HepG2 (cell line): ENCODE measurements around the gene GABRB3. TPM values are rescaled to one million over a fixed set of nuclear protein-coding genes. Genes with fewer than 3 reads are reported as not detected.

Experiments
- CENPX ChIP-seq: sonication (generic); formaldehyde crosslinking; IDR thresholded peaks from 2 replicates; pipeline ENCODE4 v1.9.0; 2021; ENCODE audit warnings: mild to moderate bottlenecking, missing genetic modification reagents, moderate library complexity
- GATAD1 ChIP-seq: IDR thresholded peaks from 2 replicates; pipeline ENCODE4 v1.6.1; 2016; ENCODE audit warnings: missing genetic modification reagents, missing compliant biosample characterization
- MAFF ChIP-seq: IDR thresholded peaks from 2 replicates; pipeline ENCODE4 v1.6.1; 2011; ENCODE audit warnings: low read depth, low read length, improper control_type of control experiment
- SATB2 ChIP-seq: sonication (generic); formaldehyde crosslinking; IDR thresholded peaks from 2 replicates; pipeline ENCODE4 v1.5.0; 2020; ENCODE audit warnings: missing genetic modification reagents
- TCF7 ChIP-seq: sonication (generic); IDR thresholded peaks from 2 replicates; pipeline ENCODE4 v1.6.1; 2016; ENCODE audit warnings: antibody characterized with exemption, low read depth
- WIZ ChIP-seq: sonication (generic); formaldehyde crosslinking; IDR thresholded peaks from 2 replicates; pipeline ENCODE4 v1.5.1; 2020; ENCODE audit warnings: mild to moderate bottlenecking, missing genetic modification reagents
- ZNF12 ChIP-seq: sonication (generic); formaldehyde crosslinking; IDR thresholded peaks from 2 replicates; pipeline ENCODE4 v1.5.0; 2020; ENCODE audit warnings: missing genetic modification reagents
- ZNF232 ChIP-seq: sonication (generic); formaldehyde crosslinking; IDR thresholded peaks from 2 replicates; pipeline ENCODE4 v1.4.0; 2020; ENCODE audit warnings: missing genetic modification reagents, borderline replicate concordance
- ZNF367 ChIP-seq: sonication (generic); formaldehyde crosslinking; IDR thresholded peaks from 2 replicates; pipeline ENCODE4 v1.4.0; 2020; ENCODE audit warnings: missing genetic modification reagents, borderline replicate concordance
- ZNF749 ChIP-seq: sonication (generic); formaldehyde crosslinking; IDR thresholded peaks from 2 replicates; pipeline ENCODE4 v1.8.0; 2022; ENCODE audit warnings: mild to moderate bottlenecking, missing genetic modification reagents, moderate library complexity, borderline replicate concordance
- polyA plus RNA-seq, 8 experiments: library from polyadenylated mRNA; depleted of rRNA in 3 of 8; stranded (reverse) in 7 of 8; unstranded in 1 of 8; fragments of >200 nt; fragmentation: Illumina TruSeq in 4 of 8; extraction: Trizol in 4 of 8; gene quantifications; 2 replicates each; pipeline versions ENCODE4 v1.2.1 to v1.2.3, GENCODE V29; 2011 to 2016; ENCODE audit warnings: low read depth in 4 of 8, missing spikeins in 1 of 8, mixed read lengths in 1 of 8; ENCODE audit not compliant: insufficient read depth in 1 of 8
- total RNA-seq, 5 experiments: library from RNA; depleted of rRNA; stranded (reverse); fragments of >200 nt; fragmentation: Illumina TruSeq; extraction: Trizol; gene quantifications; 2 replicates each; pipeline ENCODE4 v1.2.3, GENCODE V29; 2016; ENCODE audit warnings: low read depth in 1 of 5
- TF ChIP-seq, protein P1 (sequence below), 2 experiments: IDR thresholded peaks; 2 replicates each; pipeline ENCODE4 v1.6.1; 2011 to 2012; ENCODE audit warnings: low read length in 2 of 2, borderline replicate concordance in 1 of 2, low read depth in 1 of 2, mild to moderate bottlenecking in 1 of 2, moderate library complexity in 1 of 2
- TF ChIP-seq, protein P2 (sequence below): sonication (generic); formaldehyde crosslinking; IDR thresholded peaks from 2 replicates; pipeline ENCODE4 v1.5.0; 2020; ENCODE audit warnings: missing genetic modification reagents
- TF ChIP-seq, protein P3 (sequence below): sonication (generic); formaldehyde crosslinking; IDR thresholded peaks from 2 replicates; pipeline ENCODE4 v1.4.0; 2020; ENCODE audit warnings: missing genetic modification reagents, mild to moderate bottlenecking, borderline replicate concordance
- TF ChIP-seq, protein P4 (sequence below): IDR thresholded peaks from 2 replicates; pipeline ENCODE4 v1.6.1; 2016
- TF ChIP-seq, protein P5 (sequence below): IDR thresholded peaks from 2 replicates; pipeline ENCODE4 v1.6.1; 2016; ENCODE audit warnings: missing compliant biosample characterization, missing genetic modification reagents, borderline replicate concordance

GABRB3 gene
- total and polyA plus RNA-seq, 2 of the 13 experiments (the other 11 are each of a cell fraction or from before 2014, with no cell fraction given), result not detected

DNA sequence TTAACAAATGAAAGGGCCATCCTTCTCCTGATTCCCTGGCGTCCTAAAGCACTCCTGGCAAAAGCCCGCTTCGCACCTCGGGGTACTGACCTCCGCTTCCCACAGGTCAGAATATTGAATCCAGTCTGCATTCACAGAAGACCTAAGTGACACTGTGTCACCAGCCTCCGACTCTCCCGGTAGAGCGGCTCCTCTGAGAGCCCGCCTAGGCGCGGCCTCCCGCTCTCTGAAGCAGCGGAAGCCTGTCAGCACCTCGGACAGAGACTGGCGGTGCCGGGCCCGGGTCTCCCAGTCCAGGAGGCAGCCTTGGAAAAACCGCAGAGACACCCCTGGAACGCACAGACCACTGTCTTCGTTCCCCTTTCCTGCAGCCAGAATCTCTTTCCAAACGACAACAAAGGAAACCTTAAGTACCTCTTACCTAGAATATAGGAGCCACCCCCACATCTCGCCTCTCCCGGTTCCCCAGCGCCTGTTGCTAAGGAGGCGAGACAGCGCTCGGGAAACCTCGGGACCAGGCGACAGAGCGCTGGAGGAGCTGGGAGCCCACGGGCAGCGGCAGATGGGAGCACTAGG, 1.2 kb downstream of the GABRB3 start (continued):
- TF ChIP-seq, protein P1, sequence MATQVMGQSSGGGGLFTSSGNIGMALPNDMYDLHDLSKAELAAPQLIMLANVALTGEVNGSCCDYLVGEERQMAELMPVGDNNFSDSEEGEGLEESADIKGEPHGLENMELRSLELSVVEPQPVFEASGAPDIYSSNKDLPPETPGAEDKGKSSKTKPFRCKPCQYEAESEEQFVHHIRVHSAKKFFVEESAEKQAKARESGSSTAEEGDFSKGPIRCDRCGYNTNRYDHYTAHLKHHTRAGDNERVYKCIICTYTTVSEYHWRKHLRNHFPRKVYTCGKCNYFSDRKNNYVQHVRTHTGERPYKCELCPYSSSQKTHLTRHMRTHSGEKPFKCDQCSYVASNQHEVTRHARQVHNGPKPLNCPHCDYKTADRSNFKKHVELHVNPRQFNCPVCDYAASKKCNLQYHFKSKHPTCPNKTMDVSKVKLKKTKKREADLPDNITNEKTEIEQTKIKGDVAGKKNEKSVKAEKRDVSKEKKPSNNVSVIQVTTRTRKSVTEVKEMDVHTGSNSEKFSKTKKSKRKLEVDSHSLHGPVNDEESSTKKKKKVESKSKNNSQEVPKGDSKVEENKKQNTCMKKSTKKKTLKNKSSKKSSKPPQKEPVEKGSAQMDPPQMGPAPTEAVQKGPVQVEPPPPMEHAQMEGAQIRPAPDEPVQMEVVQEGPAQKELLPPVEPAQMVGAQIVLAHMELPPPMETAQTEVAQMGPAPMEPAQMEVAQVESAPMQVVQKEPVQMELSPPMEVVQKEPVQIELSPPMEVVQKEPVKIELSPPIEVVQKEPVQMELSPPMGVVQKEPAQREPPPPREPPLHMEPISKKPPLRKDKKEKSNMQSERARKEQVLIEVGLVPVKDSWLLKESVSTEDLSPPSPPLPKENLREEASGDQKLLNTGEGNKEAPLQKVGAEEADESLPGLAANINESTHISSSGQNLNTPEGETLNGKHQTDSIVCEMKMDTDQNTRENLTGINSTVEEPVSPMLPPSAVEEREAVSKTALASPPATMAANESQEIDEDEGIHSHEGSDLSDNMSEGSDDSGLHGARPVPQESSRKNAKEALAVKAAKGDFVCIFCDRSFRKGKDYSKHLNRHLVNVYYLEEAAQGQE (IDR thresholded peaks at IDR 0.05; ENCODE audit: borderline replicate concordance in 1 of 2, low read depth in 1 of 2, low read length in 2 of 2), result peak; percentile 78 to 95
- TF ChIP-seq, protein P2, sequence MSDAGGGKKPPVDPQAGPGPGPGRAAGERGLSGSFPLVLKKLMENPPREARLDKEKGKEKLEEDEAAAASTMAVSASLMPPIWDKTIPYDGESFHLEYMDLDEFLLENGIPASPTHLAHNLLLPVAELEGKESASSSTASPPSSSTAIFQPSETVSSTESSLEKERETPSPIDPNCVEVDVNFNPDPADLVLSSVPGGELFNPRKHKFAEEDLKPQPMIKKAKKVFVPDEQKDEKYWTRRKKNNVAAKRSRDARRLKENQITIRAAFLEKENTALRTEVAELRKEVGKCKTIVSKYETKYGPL (CRISPR knock-in tag), result peak; percentile 26; the same call in 1 of the 2 replicates
- TF ChIP-seq ZNF367 (CRISPR knock-in tag), result no peak
- no peak for TF ChIP-seq GATAD1 (CRISPR knock-in tag)
- TF ChIP-seq TCF7, result no peak
- TF ChIP-seq ZNF12, result no peak
- TF ChIP-seq, protein P3, sequence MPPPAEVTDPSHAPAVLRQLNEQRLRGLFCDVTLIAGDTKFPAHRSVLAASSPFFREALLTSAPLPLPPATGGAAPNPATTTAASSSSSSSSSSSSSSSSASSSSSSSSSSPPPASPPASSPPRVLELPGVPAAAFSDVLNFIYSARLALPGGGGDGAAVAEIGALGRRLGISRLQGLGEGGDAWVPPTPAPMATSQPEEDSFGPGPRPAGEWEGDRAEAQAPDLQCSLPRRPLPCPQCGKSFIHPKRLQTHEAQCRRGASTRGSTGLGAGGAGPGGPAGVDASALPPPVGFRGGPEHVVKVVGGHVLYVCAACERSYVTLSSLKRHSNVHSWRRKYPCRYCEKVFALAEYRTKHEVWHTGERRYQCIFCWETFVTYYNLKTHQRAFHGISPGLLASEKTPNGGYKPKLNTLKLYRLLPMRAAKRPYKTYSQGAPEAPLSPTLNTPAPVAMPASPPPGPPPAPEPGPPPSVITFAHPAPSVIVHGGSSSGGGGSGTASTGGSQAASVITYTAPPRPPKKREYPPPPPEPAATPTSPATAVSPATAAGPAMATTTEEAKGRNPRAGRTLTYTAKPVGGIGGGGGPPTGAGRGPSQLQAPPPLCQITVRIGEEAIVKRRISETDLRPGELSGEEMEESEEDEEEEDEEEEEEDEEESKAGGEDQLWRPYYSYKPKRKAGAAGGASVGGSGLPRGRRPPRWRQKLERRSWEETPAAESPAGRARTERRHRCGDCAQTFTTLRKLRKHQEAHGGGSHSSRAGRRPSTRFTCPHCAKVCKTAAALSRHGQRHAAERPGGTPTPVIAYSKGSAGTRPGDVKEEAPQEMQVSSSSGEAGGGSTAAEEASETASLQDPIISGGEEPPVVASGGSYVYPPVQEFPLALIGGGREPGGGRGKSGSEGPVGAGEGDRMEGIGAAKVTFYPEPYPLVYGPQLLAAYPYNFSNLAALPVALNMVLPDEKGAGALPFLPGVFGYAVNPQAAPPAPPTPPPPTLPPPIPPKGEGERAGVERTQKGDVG (CRISPR knock-in tag), result no peak
- TF ChIP-seq, protein P4, sequence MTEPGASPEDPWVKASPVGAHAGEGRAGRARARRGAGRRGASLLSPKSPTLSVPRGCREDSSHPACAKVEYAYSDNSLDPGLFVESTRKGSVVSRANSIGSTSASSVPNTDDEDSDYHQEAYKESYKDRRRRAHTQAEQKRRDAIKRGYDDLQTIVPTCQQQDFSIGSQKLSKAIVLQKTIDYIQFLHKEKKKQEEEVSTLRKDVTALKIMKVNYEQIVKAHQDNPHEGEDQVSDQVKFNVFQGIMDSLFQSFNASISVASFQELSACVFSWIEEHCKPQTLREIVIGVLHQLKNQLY (CRISPR knock-in tag), result no peak
- TF ChIP-seq SATB2, result 0 out of 2 replicates have a peak, but pooled peaks have one; percentile 46
- no peak for TF ChIP-seq ZNF749
- no peak for TF ChIP-seq CENPX (CRISPR knock-in tag)
- TF ChIP-seq MAFF, result no peak
- TF ChIP-seq, protein P5, sequence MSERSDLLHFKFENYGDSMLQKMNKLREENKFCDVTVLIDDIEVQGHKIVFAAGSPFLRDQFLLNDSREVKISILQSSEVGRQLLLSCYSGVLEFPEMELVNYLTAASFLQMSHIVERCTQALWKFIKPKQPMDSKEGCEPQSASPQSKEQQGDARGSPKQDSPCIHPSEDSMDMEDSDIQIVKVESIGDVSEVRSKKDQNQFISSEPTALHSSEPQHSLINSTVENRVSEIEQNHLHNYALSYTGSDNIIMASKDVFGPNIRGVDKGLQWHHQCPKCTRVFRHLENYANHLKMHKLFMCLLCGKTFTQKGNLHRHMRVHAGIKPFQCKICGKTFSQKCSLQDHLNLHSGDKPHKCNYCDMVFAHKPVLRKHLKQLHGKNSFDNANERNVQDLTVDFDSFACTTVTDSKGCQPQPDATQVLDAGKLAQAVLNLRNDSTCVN (CRISPR knock-in tag), result 0 out of 2 replicates have a peak, but pooled peaks have one; percentile 31
- TF ChIP-seq ZNF232 (CRISPR knock-in tag), result peak; percentile 67; the same call in 1 of the 2 replicates
- TF ChIP-seq WIZ, result peak; percentile 58; the same call in 1 of the 2 replicates
